K562 (cell line): Measurements from ENCODE around the gene MT1A. TPM values are rescaled to one million over a fixed set of nuclear protein-coding genes. Genes with fewer than 3 reads are reported as not detected.

Source experiments
- AFF4 ChIP-seq: sonication (generic); formaldehyde crosslinking; IDR thresholded peaks from 2 replicates; pipeline ENCODE4 v1.8.0; 2023; ENCODE audit warnings: mild to moderate bottlenecking, missing genetic modification reagents
- C11orf30 ChIP-seq: fragments of 450-650 bp; IDR thresholded peaks from 2 replicates; pipeline ENCODE4 v1.6.1; 2016; ENCODE audit warnings: low read depth, mild to moderate bottlenecking
- CGGBP1 ChIP-seq: fragments of 250-450 bp; sonication (Bioruptor Pico); IDR thresholded peaks from 2 replicates; pipeline ENCODE4 v1.9.0; 2021; ENCODE audit warnings: mild to moderate bottlenecking
- CHAMP1 ChIP-seq: fragments of 450-650 bp; IDR thresholded peaks from 2 replicates; pipeline ENCODE4 v1.6.1; 2016; ENCODE audit warnings: mild to moderate bottlenecking
- DIDO1 ChIP-seq: fragments of 450-650 bp; IDR thresholded peaks from 2 replicates; pipeline ENCODE4 v1.6.1; 2016; ENCODE audit warnings: low read depth, missing biosample characterization, missing genetic modification characterization
- DPF2 ChIP-seq: fragments of 450-650 bp; IDR thresholded peaks from 2 replicates; pipeline ENCODE4 v1.6.1; 2016
- ESRRA ChIP-seq: fragments of 450-650 bp; IDR thresholded peaks from 2 replicates; pipeline ENCODE4 v1.6.1; 2014; ENCODE audit warnings: low read depth, mild to moderate bottlenecking, moderate library complexity, borderline replicate concordance
- GTF2A2 ChIP-seq: IDR thresholded peaks from 2 replicates; pipeline ENCODE4 v1.6.1; 2016; ENCODE audit warnings: mild to moderate bottlenecking, missing genetic modification characterization, missing compliant biosample characterization
- JUNB ChIP-seq: fragments of 450-650 bp; formaldehyde crosslinking; conservative IDR thresholded peaks from 2 replicates; pipeline ENCODE4 v1.4.0; 2020; ENCODE audit warnings: mild to moderate bottlenecking
- NR2F6 ChIP-seq: fragments of 450-650 bp; formaldehyde crosslinking; IDR thresholded peaks from 2 replicates; pipeline ENCODE4 v1.4.0; 2020; ENCODE audit warnings: mild to moderate bottlenecking
- PHF21A ChIP-seq: fragments of 450-650 bp; IDR thresholded peaks from 2 replicates; pipeline ENCODE4 v1.6.1; 2017; ENCODE audit warnings: low read depth, borderline replicate concordance
- POLR2AphosphoS5 ChIP-seq: IDR thresholded peaks from 2 replicates; pipeline ENCODE4 v1.6.1; 2011; ENCODE audit warnings: mild to moderate bottlenecking, low read depth, low read length, moderate library complexity; ENCODE audit not compliant: control insufficient read depth, insufficient read depth
- PTBP1 ChIP-seq: fragments of 200-400 bp; formaldehyde crosslinking; IDR thresholded peaks from 2 replicates; pipeline ENCODE4 v1.6.1; 2017; ENCODE audit warnings: low read depth, low read length
- RBM14 ChIP-seq: fragments of 200-400 bp; formaldehyde crosslinking; IDR thresholded peaks from 2 replicates; pipeline ENCODE4 v1.6.1; 2018; ENCODE audit warnings: low read depth, mild to moderate bottlenecking, low read length, moderate library complexity, borderline replicate concordance; ENCODE audit not compliant: insufficient read depth
- RCOR1 ChIP-seq, 2 experiments: IDR thresholded peaks; 2 replicates each; pipeline ENCODE4 v1.6.1; 2012; ENCODE audit warnings: low read depth in 2 of 2, low read length in 2 of 2, borderline replicate concordance in 1 of 2, improper control_type of control experiment in 1 of 2
- RHOXF2B ChIP-seq: fragments of 250-450 bp; sonication (Bioruptor Pico); conservative IDR thresholded peaks from 2 replicates; pipeline ENCODE4 v1.5.1; 2021
- SUPT5H ChIP-seq: fragments of 450-650 bp; IDR thresholded peaks from 2 replicates; pipeline ENCODE4 v1.6.1; 2016
- TBP ChIP-seq: optimal IDR thresholded peaks from 2 replicates; pipeline ENCODE3; 2011; ENCODE audit warnings: low read depth, low read length, improper control_type of control experiment
- TGIF2 ChIP-seq: sonication (generic); formaldehyde crosslinking; IDR thresholded peaks from 2 replicates; pipeline ENCODE4 v1.8.1; 2022; ENCODE audit warnings: mild to moderate bottlenecking, missing genetic modification reagents, moderate library complexity
- ZBTB7A ChIP-seq: IDR thresholded peaks from 2 replicates; pipeline ENCODE4 v1.6.1; 2011; ENCODE audit warnings: low read depth, mild to moderate bottlenecking, low read length, moderate library complexity, borderline replicate concordance; ENCODE audit not compliant: control insufficient read depth
- ZNF184 ChIP-seq: sonication (generic); formaldehyde crosslinking; IDR thresholded peaks from 2 replicates; pipeline ENCODE4 v1.5.0; 2020; ENCODE audit warnings: missing genetic modification reagents
- ZNF239 ChIP-seq: fragments of 250-450 bp; sonication (Bioruptor Pico); IDR thresholded peaks from 2 replicates; pipeline ENCODE4 v1.4.0; 2020; ENCODE audit warnings: mild to moderate bottlenecking
- polyA plus RNA-seq, 8 experiments: library from polyadenylated mRNA; depleted of rRNA in 4 of 8; stranded (reverse) in 5 of 8; unstranded in 3 of 8; fragments of >200 nt; fragmentation: Nextera tagmentation in 2 of 8; fragmentation: Illumina TruSeq in 1 of 8; extraction: Ambion mirVana in 2 of 8; extraction: Trizol in 1 of 8; gene quantifications; 2 replicates each; pipeline versions ENCODE4 v1.2.1 to v1.2.3, GENCODE V29; 2011 to 2014; ENCODE audit warnings: inconsistent platforms in 1 of 8, missing spikeins in 1 of 8
- total RNA-seq, 7 experiments: library from RNA; depleted of rRNA in 6 of 7; stranded (reverse); fragments of >200 nt in 6 of 7; fragmentation: Illumina TruSeq in 2 of 7; extraction: Trizol in 2 of 7; gene quantifications; 2 replicates each; pipeline versions ENCODE4 v1.2.1 to v1.2.3, GENCODE V29; 2011 to 2021; ENCODE audit warnings: low replicate concordance in 1 of 7

The MT1A gene
- total and polyA plus RNA-seq, 9 of the 15 experiments (the other 6 are each of a cell fraction or from before 2014, with no cell fraction given) = 0.23 TPM; not detected in 8

- TF ChIP-seq TGIF2 (CRISPR knock-in tag) (no peak), JUNB (CRISPR knock-in tag) (no peak), TBP (peak; percentile 74), DIDO1 (tag) (no peak), C11orf30 (peak; percentile 16; the same call in 1 of the 2 replicates), PTBP1 (no peak), NR2F6 (CRISPR knock-in tag) (no peak), RCOR1 (IDR thresholded peaks at IDR 0.05; ENCODE audit: borderline replicate concordance in 1 of 2, low read depth in 2 of 2, low read length in 2 of 2) (0 out of 4 replicates have a peak, but pooled peaks of 1 of the 2 experiments have one; percentile 4), CGGBP1 (CRISPR knock-in tag) (no peak), POLR2AphosphoS5 (peak; percentile 37; the same call in 1 of the 2 replicates), DPF2 (no peak), RHOXF2B (CRISPR knock-in tag) (no peak), ESRRA (no peak), ZNF184 (CRISPR knock-in tag) (no peak), RBM14 (no peak), ZBTB7A (no peak; the same call in 1 of the 2 replicates), AFF4 (CRISPR knock-in tag) (no peak), PHF21A (no peak), CHAMP1 (no peak), SUPT5H (peak; percentile 64), ZNF239 (no peak), GTF2A2 (peak; percentile 69; the same call in 1 of the 2 replicates)
Observed at GRCh38 chr16:56681939-56682702, 43.7 kb downstream of the MT1A start, which contains the start of gene MT1X (continued).
